ENCODE results near the gene ADAMTS13. TPM values are rescaled to one million over a fixed set of nuclear protein-coding genes. Genes with fewer than 3 reads are reported as not detected.

Gene ADAMTS13
- total RNA-seq, 1 donor from 2014 or later = 2.0 TPM

DNA sequence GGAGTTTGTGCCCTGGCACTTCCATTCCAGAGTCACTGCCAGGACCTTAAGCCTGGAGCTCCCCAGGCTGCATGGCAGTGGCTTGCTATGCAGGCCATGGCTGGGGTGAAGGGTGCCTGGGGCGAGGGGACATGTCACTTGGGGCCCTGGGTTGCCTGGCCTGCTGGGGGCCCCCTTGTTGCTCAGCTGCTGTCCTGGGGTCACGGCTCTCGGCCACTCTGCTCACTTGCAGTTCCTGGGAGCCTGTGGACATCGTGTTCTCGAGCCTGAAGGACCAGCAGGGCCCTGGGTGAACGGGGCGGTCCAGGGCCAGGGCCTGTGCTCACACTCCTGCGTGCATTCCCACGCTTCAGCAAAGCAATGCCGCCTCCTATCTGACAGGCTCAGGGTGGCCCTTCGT lies 71.3 kb downstream of the ADAMTS13 start:
- no peak for TF ChIP-seq CTCF (IDR thresholded peaks at IDR 0.05; ENCODE audit: insufficient read depth, low read length, poor library complexity, severe bottlenecking)

GRCh38 chr9:133493845-133494540 lies 71.8 kb downstream of the ADAMTS13 start:
- no peak for DNase-seq (ENCODE audit: low read depth)

More for the DNA sequence above, 71.3 kb downstream of the ADAMTS13 start:
- peaks cover 44% of the 10 kb centered on the region for H3K27me3 ChIP-seq (ENCODE audit: control insufficient read depth, insufficient read depth, low read length)
- no peaks in the 10 kb centered on the region for H3K36me3 ChIP-seq (ENCODE audit: control insufficient read depth, insufficient read depth, low read length)
- no peak overlapping the region for H3K4me3 ChIP-seq (ENCODE audit: low read depth, low read length)
- DNase-seq (ENCODE audit: low read depth) = no peak

GRCh38 chr9:133494636-133495326 lies 72.6 kb downstream of the ADAMTS13 start:
- peaks cover 53% of the 10 kb centered on the region for H3K27me3 ChIP-seq (ENCODE audit: control insufficient read depth, insufficient read depth, low read length)
- H3K36me3 ChIP-seq (ENCODE audit: control insufficient read depth, insufficient read depth, low read length) = no peaks in the 10 kb centered on the region
- no peak overlapping the region for H3K4me3 ChIP-seq (ENCODE audit: low read depth, low read length)
- no peak for TF ChIP-seq CTCF (IDR thresholded peaks at IDR 0.05; ENCODE audit: insufficient read depth, low read length, poor library complexity, severe bottlenecking)
- DNase-seq (ENCODE audit: low read depth) = no peak

More at GRCh38 chr9:133493845-133494540, 71.8 kb downstream of the ADAMTS13 start:
- Histone ChIP-seq H3K36me3 (ENCODE audit: control insufficient read depth, insufficient read depth, low read length) (no peaks in the 10 kb centered on the region), H3K4me3 (ENCODE audit: low read depth, low read length) (no peak overlapping the region), H3K27me3 (ENCODE audit: control insufficient read depth, insufficient read depth, low read length) (peaks cover 50% of the 10 kb centered on the region)
- TF ChIP-seq CTCF (IDR thresholded peaks at IDR 0.05; ENCODE audit: insufficient read depth, low read length, poor library complexity, severe bottlenecking) = no peak

DNA sequence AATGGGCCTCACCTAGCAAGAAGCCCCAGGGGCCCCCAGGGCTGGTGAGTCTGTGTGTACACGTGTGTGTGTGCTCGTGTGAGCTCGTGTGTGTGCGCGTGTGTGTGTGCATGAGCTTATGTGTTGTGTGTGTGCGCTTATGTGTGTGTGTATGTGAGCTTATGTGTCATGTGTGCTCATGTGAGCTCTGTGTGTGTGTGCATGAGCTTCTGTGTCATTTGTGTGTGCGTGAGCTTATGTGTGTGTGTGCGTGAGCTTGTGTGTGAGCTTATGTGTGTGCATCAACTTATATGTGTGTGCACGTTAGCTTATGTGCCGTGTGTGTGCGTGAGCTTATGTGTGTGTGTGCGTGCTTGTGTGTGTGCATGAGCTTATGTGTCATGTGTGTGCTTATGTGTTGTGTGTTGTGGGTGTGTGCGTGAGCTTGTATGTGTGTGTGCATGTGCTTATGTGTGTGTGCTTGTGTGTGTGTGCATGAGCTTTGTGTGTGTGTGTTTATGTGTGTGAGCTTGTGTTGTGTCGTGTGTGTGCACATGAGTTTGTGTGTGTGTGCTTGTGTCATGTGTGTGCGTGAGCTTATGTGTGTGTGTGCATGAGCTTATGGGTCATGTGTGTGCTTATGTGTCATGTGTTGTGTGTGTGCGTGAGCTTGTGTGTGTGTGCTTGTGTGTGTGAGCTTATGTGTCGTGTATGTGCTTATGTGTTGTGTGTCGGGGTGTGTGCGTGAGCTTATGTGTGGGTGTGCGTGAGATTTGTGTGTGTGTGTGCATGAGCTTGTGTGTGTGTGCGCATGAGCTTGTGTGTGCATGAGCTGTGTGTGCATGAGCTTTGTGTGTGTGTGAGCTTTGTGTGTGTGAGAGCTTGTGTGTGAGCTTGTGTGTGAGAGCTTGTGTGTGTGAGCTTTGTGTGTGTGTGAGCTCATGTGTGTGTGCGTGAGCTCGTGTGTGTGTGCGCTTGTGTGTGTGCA lies 73.4 kb downstream of the ADAMTS13 start:
- no peak for TF ChIP-seq CTCF (IDR thresholded peaks at IDR 0.05; ENCODE audit: insufficient read depth, low read length, poor library complexity, severe bottlenecking)
- H3K4me3 ChIP-seq (ENCODE audit: low read depth, low read length) = no peak overlapping the region
- no peaks in the 10 kb centered on the region for H3K36me3 ChIP-seq (ENCODE audit: control insufficient read depth, insufficient read depth, low read length)
- H3K27me3 ChIP-seq (ENCODE audit: control insufficient read depth, insufficient read depth, low read length) = peaks cover 49% of the 10 kb centered on the region
- no peak for DNase-seq (ENCODE audit: low read depth)

- TF ChIP-seq CTCF (IDR thresholded peaks at IDR 0.05; ENCODE audit: insufficient read depth, low read length, poor library complexity, severe bottlenecking) = no peak
- DNase-seq (ENCODE audit: low read depth) = no peak
- H3K27me3 ChIP-seq (ENCODE audit: control insufficient read depth, insufficient read depth, low read length) = peaks cover 41% of the 10 kb centered on the region
- H3K36me3 ChIP-seq (ENCODE audit: control insufficient read depth, insufficient read depth, low read length) = no peaks in the 10 kb centered on the region
- H3K4me3 ChIP-seq (ENCODE audit: low read depth, low read length) = no peak overlapping the region
Observed at GRCh38 chr9:133496861-133497842, 75.0 kb downstream of the ADAMTS13 start.
